ENCODE measurements around the gene NDUFB4.

NDUFB4 gene

DNA sequence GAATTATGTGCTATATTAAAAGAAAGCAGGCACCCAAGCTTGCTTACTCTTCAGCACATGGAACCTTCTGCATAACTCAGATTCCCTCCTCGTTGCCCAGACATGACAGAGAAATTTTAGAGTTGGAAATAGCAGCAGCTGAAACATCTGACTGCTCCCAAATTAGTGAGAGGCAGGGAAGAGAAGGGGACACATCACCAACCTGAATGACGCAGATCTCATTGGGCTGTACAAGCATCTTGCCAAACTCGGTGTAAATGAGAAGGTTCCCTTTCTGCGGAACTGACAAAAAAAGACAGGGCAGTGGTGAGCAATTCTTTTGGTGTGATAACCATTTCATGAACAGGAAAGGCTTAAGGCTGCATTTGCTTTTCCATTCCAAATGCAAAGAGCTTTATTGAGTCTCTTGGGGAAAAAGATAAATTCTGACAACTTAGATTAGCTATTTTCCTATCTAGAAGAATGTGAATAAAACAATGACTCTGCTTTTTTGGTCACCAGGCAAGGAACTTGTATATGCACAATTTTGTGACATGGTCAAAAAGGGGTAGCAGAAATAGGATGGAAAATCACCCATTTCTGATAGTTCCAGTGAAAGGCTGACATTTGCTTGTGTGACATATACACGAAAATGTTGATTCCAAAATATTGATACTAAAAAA, 50.8 kb downstream of the NDUFB4 start:
- Histone ChIP-seq H3K4me3 (ENCODE audit: low read depth, low read length) (no peak overlapping the region), H3K9me3 (ENCODE audit: control insufficient read depth, insufficient read depth, low read length) (no peaks in the 10 kb centered on the region), H3K36me3 (ENCODE audit: control insufficient read depth, insufficient read depth, low read length) (no peaks in the 10 kb centered on the region), H3K4me1 (ENCODE audit: control insufficient read depth, insufficient read depth, low read length) (no peaks in the 10 kb centered on the region), H3K9ac (ENCODE audit: low read depth, low read length) (no peak overlapping the region), H3K27me3 (ENCODE audit: control insufficient read depth, insufficient read depth, low read length) (no peaks in the 10 kb centered on the region)

DNA sequence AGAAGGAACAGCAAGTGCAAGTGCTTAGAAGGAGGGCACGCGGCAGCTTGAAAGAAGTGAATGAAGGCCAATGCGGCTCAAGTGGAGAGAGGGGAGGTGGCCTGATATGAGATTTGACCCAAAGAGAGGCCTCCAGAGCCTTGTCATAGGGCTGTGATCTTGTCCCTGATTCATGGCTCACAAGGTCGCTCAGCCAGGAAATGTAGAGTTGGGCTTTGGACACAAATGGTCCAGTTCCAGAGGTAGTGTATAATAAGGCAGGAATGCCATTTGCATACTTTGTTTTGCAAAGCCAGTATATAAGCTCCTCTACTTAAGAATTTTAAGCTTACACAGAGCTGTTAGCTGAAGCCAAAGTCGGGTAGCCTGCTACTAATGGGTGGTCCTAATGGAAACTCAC, 52.2 kb downstream of the NDUFB4 start:
- Histone ChIP-seq H3K27me3 (ENCODE audit: control insufficient read depth, insufficient read depth, low read length) (no peaks in the 10 kb centered on the region), H3K4me3 (ENCODE audit: low read depth, low read length) (no peak overlapping the region), H3K9me3 (ENCODE audit: control insufficient read depth, insufficient read depth, low read length) (no peaks in the 10 kb centered on the region), H3K36me3 (ENCODE audit: control insufficient read depth, insufficient read depth, low read length) (no peaks in the 10 kb centered on the region), H3K9ac (ENCODE audit: low read depth, low read length) (no peak overlapping the region), H3K4me1 (ENCODE audit: control insufficient read depth, insufficient read depth, low read length) (no peaks in the 10 kb centered on the region)

GRCh38 chr3:120649830-120650233, 53.7 kb downstream of the NDUFB4 start:
- H3K9me3 ChIP-seq (ENCODE audit: control insufficient read depth, insufficient read depth, low read length) = no peaks in the 10 kb centered on the region
- H3K9ac ChIP-seq (ENCODE audit: low read depth, low read length) = no peak overlapping the region
- H3K36me3 ChIP-seq (ENCODE audit: control insufficient read depth, insufficient read depth, low read length) = no peaks in the 10 kb centered on the region
- no peaks in the 10 kb centered on the region for H3K4me1 ChIP-seq (ENCODE audit: control insufficient read depth, insufficient read depth, low read length)
- H3K4me3 ChIP-seq (ENCODE audit: low read depth, low read length) = no peak overlapping the region
- no peaks in the 10 kb centered on the region for H3K27me3 ChIP-seq (ENCODE audit: control insufficient read depth, insufficient read depth, low read length)

GRCh38 chr3:120650311-120650710, 54.2 kb downstream of the NDUFB4 start:
- Histone ChIP-seq H3K9me3 (ENCODE audit: control insufficient read depth, insufficient read depth, low read length) (no peaks in the 10 kb centered on the region), H3K4me3 (ENCODE audit: low read depth, low read length) (no peak overlapping the region), H3K36me3 (ENCODE audit: control insufficient read depth, insufficient read depth, low read length) (no peaks in the 10 kb centered on the region), H3K27me3 (ENCODE audit: control insufficient read depth, insufficient read depth, low read length) (no peaks in the 10 kb centered on the region), H3K4me1 (ENCODE audit: control insufficient read depth, insufficient read depth, low read length) (no peaks in the 10 kb centered on the region), H3K9ac (ENCODE audit: low read depth, low read length) (no peak overlapping the region)

All from iPS-15b (cell line).